ENCODE data around the gene MRPL36. TPM values are rescaled to one million over a fixed set of nuclear protein-coding genes. Genes with fewer than 3 reads are reported as not detected.

The MRPL36 gene
- polyA plus RNA-seq, 1 donor = 34.6 TPM

DNA sequence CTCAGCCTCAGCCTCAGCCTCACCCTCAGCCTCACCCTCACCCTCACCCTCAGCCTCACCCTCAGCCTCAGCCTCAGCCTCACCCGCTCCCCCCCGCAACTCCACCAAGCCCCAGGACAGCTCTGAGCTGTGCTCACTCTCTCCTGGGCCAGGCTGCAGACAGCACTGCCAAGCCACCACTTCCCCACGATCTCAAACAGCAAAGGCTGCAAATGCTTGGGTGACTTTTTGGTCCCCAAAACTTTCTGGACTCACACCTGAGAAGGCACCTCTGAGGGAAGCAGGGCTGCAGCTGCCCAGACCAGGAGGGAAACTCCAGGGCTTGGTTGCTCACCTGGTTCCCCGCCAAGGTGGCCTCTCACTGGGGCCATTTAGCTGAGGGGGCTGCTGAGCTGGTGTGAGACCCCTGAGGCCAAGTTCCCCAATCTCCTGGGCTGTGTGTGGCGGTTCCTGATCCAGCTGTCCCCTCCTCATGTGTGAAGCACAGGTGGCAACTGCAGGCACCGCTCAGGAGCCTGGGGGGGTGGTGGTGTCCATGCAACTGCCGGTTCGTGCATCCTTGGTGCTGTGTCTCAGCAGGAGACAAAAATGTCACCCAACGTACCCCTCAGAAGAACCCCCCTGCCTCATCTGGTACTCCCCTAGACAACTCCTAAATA lies 17.8 kb downstream of the MRPL36 start:
- WGBS (ENCODE audit: insufficient coverage, low lambda C conversion rate) = 100% methylated on average over 2 of the region's 9 CpGs
- no peaks in the 10 kb centered on the region for H3K9me3 ChIP-seq (ENCODE audit: control insufficient read depth, low read depth, low read length)
- H3K27ac ChIP-seq (ENCODE audit: low read length) = no peak overlapping the region
- no peak overlapping the region for H3K4me3 ChIP-seq (ENCODE audit: low read length)
- no peak for DNase-seq
- peaks cover 5% of the 10 kb centered on the region for H3K27me3 ChIP-seq (ENCODE audit: control insufficient read depth, insufficient read depth, low read length)
- H3K36me3 ChIP-seq (ENCODE audit: control insufficient read depth, insufficient read depth, low read length) = no peaks in the 10 kb centered on the region
- H3K4me1 ChIP-seq (ENCODE audit: control insufficient read depth, insufficient read depth, low read length) = no peaks in the 10 kb centered on the region

- Histone ChIP-seq H3K27me3 (ENCODE audit: control insufficient read depth, insufficient read depth, low read length) (peaks cover 5% of the 10 kb centered on the region), H3K4me3 (ENCODE audit: low read length) (no peak overlapping the region), H3K4me1 (ENCODE audit: control insufficient read depth, insufficient read depth, low read length) (no peaks in the 10 kb centered on the region), H3K9me3 (ENCODE audit: control insufficient read depth, low read depth, low read length) (no peaks in the 10 kb centered on the region), H3K36me3 (ENCODE audit: control insufficient read depth, insufficient read depth, low read length) (no peaks in the 10 kb centered on the region), H3K27ac (ENCODE audit: low read length) (no peak overlapping the region)
- DNase-seq = no peak
- WGBS (ENCODE audit: insufficient coverage, low lambda C conversion rate) = no CpG with 5 or more reads among the region's 6 CpGs
Observed at GRCh38 chr5:1781107-1781506, 18.5 kb downstream of the MRPL36 start.

- DNase-seq = no peak
- H3K27me3 ChIP-seq (ENCODE audit: control insufficient read depth, insufficient read depth, low read length) = peaks cover 5% of the 10 kb centered on the region
- H3K36me3 ChIP-seq (ENCODE audit: control insufficient read depth, insufficient read depth, low read length) = no peaks in the 10 kb centered on the region
- H3K9me3 ChIP-seq (ENCODE audit: control insufficient read depth, low read depth, low read length) = no peaks in the 10 kb centered on the region
- no peak overlapping the region for H3K27ac ChIP-seq (ENCODE audit: low read length)
- H3K4me3 ChIP-seq (ENCODE audit: low read length) = no peak overlapping the region
- WGBS (ENCODE audit: insufficient coverage, low lambda C conversion rate) = 100% methylated on average over 2 of the region's 6 CpGs
- no peaks in the 10 kb centered on the region for H3K4me1 ChIP-seq (ENCODE audit: control insufficient read depth, insufficient read depth, low read length)
Observed at GRCh38 chr5:1780614-1780930, 19.1 kb downstream of the MRPL36 start.

DNA sequence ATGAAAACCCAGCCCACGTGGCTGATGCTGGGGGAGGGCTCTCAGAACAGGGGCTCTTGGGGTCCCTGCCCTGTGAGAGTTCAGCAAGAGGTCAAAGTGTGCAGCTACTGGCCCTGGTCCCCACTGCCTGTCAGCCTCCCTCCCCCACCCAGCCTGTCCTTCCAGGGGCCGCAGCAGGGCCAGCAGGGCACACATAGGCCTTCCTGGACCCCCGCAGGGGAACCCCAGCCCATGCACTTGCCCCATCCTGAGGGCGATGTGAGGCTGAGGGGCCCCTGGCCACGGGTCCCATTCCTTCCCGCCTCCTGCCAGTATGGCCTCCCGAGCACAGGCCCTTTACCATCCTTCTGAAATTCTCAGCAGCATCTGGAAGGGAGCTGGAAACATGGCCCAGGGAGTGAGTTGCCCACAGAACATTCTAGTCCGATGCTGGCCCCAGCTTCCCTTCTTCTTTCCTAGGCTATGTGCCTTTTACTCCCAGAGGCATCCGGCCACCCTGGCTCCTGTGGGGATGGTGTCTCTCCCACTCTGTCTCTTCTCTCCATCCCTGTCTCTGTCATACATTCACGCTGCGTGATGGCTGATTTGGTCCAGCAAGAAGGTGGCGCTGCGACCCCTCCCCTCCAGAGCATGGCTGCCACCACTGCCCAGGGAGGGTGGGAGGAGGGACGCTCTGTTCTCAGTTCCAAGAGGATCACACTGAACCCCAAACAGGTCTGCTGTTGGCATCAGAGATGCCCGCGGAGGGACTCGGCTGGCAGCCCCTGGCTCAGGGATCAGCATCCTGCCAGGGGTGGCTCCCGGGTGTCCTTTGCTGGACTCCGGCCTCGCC lies 19.6 kb downstream of the MRPL36 start:
- no peaks in the 10 kb centered on the region for H3K4me1 ChIP-seq (ENCODE audit: control insufficient read depth, insufficient read depth, low read length)
- peaks cover 5% of the 10 kb centered on the region for H3K27me3 ChIP-seq (ENCODE audit: control insufficient read depth, insufficient read depth, low read length)
- no peak for DNase-seq
- H3K36me3 ChIP-seq (ENCODE audit: control insufficient read depth, insufficient read depth, low read length) = no peaks in the 10 kb centered on the region
- no peak overlapping the region for H3K4me3 ChIP-seq (ENCODE audit: low read length)
- H3K27ac ChIP-seq (ENCODE audit: low read length) = no peak overlapping the region
- WGBS (ENCODE audit: insufficient coverage, low lambda C conversion rate) = no CpG with 5 or more reads among the region's 20 CpGs
- H3K9me3 ChIP-seq (ENCODE audit: control insufficient read depth, low read depth, low read length) = no peaks in the 10 kb centered on the region

DNA sequence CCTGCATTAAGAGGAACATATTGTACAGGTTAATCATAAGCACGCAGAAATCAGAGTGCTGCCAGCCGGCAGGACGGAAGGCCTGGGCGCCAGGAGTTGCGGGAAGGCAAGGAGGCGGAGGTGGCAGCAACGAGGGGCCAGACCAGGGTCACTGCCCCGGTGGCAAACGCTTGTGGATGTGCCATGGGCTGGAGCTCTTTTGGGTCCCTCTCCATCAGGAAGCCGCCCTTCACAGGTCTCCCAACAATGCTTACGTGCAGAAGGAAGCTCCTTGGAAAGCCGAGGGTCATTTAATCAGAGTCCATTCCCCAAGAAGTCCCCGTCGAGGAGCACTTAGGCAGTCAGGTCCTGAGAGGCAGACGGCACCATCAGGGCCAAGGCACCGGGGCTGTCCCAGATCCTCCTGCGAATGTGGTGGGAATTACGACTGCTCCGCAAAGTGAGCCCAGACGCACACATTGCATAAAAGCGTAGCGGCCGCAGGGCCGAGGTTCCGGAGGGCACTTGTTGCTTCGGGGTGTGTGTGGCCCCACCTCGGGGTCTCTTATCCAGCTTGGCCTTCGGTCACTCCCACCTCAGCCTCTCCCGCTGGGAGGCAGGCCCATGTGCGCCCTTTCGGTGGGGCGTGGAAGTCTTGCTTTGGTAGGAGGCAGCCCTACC lies 20.5 kb downstream of the MRPL36 start:
- no peak for DNase-seq
- Histone ChIP-seq H3K4me3 (ENCODE audit: low read length) (no peak overlapping the region), H3K9me3 (ENCODE audit: control insufficient read depth, low read depth, low read length) (no peaks in the 10 kb centered on the region), H3K4me1 (ENCODE audit: control insufficient read depth, insufficient read depth, low read length) (no peaks in the 10 kb centered on the region), H3K27me3 (ENCODE audit: control insufficient read depth, insufficient read depth, low read length) (peaks cover 5% of the 10 kb centered on the region), H3K27ac (ENCODE audit: low read length) (no peak overlapping the region), H3K36me3 (ENCODE audit: control insufficient read depth, insufficient read depth, low read length) (no peaks in the 10 kb centered on the region)
- no CpG with 5 or more reads among the region's 32 CpGs for WGBS (ENCODE audit: insufficient coverage, low lambda C conversion rate)

GRCh38 chr5:1778138-1779020 lies 21.3 kb downstream of the MRPL36 start:
- Histone ChIP-seq H3K36me3 (ENCODE audit: control insufficient read depth, insufficient read depth, low read length) (no peaks in the 10 kb centered on the region), H3K27me3 (ENCODE audit: control insufficient read depth, insufficient read depth, low read length) (peaks cover 5% of the 10 kb centered on the region), H3K9me3 (ENCODE audit: control insufficient read depth, low read depth, low read length) (no peaks in the 10 kb centered on the region), H3K27ac (ENCODE audit: low read length) (no peak overlapping the region), H3K4me1 (ENCODE audit: control insufficient read depth, insufficient read depth, low read length) (no peaks in the 10 kb centered on the region), H3K4me3 (ENCODE audit: low read length) (no peak overlapping the region)
- DNase-seq = no peak
- WGBS (ENCODE audit: insufficient coverage, low lambda C conversion rate) = 80% methylated on average over 4 of the region's 19 CpGs

DNA sequence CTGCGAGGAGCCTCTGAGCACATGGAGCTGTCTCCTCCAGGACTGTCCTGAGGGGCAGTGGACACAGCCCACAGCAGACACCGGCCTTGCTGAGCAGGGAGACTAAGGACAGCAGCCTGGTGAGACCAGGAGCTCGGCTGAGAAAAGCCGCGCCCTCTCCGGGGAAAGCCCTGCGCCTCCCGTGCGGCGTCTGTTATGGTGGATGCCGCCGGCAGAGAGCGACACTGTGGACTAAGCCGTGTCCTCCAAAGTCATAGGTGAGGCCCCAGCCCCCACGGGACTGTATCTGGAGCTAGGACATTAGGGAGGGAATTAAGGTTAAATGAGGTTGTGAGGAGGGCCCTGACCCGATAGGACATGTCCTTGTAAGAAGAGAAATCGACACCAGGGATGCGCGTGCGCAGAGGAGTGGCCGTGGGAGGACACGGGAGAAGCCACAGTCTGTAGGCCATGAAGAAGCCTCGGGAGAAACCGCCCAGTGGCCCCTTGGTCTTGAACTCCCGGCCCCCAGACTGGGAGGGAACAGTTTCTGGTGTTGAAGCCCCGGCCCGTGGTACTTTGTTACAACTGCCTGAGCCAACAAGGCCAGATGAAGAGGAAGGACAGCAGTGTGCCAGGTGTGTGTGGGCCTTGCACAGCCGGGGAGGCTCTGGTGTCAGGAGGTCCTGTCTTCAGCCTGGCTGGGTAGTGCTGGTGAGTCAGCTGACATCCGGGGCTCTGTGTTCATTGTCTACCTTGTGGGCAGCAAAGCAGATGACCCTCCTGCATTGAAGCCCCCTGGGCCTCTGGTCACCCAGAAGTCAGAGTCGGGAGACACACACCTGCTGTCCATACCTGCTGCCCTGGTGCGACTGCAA lies 22.1 kb downstream of the MRPL36 start:
- Histone ChIP-seq H3K9me3 (ENCODE audit: control insufficient read depth, low read depth, low read length) (no peaks in the 10 kb centered on the region), H3K36me3 (ENCODE audit: control insufficient read depth, insufficient read depth, low read length) (no peaks in the 10 kb centered on the region), H3K4me1 (ENCODE audit: control insufficient read depth, insufficient read depth, low read length) (no peaks in the 10 kb centered on the region), H3K27me3 (ENCODE audit: control insufficient read depth, insufficient read depth, low read length) (peaks cover 2% of the 10 kb centered on the region), H3K4me3 (ENCODE audit: low read length) (no peak overlapping the region), H3K27ac (ENCODE audit: low read length) (no peak overlapping the region)
- WGBS (ENCODE audit: insufficient coverage, low lambda C conversion rate) = no CpG with 5 or more reads among the region's 31 CpGs
- no peak for DNase-seq

DNA sequence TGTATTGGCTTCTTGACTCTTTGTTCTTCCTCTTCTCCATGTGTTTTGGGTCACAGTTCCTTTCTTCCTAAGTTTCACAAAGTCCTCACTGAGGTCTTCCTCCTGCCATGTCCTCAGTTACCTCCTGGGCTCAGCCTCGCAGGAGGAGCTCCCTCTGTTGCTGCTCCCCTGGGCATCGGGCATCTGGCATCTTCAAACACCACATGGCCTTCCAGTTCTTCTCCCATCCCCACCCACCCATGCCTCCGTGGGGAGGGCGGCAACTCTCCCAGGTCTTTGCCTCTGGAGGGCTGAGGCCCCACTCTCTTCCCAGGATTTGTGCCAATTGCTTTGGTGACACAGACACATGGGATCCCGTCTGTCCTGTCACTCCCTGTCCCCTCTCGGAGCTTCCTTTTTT lies 22.8 kb downstream of the MRPL36 start:
- no peak for DNase-seq
- Histone ChIP-seq H3K4me3 (ENCODE audit: low read length) (no peak overlapping the region), H3K4me1 (ENCODE audit: control insufficient read depth, insufficient read depth, low read length) (no peaks in the 10 kb centered on the region), H3K36me3 (ENCODE audit: control insufficient read depth, insufficient read depth, low read length) (no peaks in the 10 kb centered on the region), H3K9me3 (ENCODE audit: control insufficient read depth, low read depth, low read length) (no peaks in the 10 kb centered on the region), H3K27ac (ENCODE audit: low read length) (no peak overlapping the region), H3K27me3 (ENCODE audit: control insufficient read depth, insufficient read depth, low read length) (peaks cover 5% of the 10 kb centered on the region)
- WGBS (ENCODE audit: insufficient coverage, low lambda C conversion rate) = no CpG with 5 or more reads among the region's 6 CpGs

- Histone ChIP-seq H3K27ac (ENCODE audit: low read length) (no peak overlapping the region), H3K9me3 (ENCODE audit: control insufficient read depth, low read depth, low read length) (no peaks in the 10 kb centered on the region), H3K27me3 (ENCODE audit: control insufficient read depth, insufficient read depth, low read length) (peaks cover 11% of the 10 kb centered on the region), H3K36me3 (ENCODE audit: control insufficient read depth, insufficient read depth, low read length) (no peaks in the 10 kb centered on the region), H3K4me3 (ENCODE audit: low read length) (no peak overlapping the region), H3K4me1 (ENCODE audit: control insufficient read depth, insufficient read depth, low read length) (no peaks in the 10 kb centered on the region)
- DNase-seq = no peak
- 40% methylated on average over 1 of the region's 5 CpGs for WGBS (ENCODE audit: insufficient coverage, low lambda C conversion rate)
Observed at GRCh38 chr5:1772634-1773033, 27.0 kb downstream of the MRPL36 start.

Data from large intestine (tissue), 3 donors.